NT2/D1 (cell line): ENCODE measurements around the gene CASP2.
A peak's percentile ranks its signal among the peaks of the same experiment; 100 is the strongest.

Source experiments
- DNase-seq: peaks from one replicate; pipeline ENCODE4 v3.0.0-alpha.2; 2011; ENCODE audit warnings: low read depth, low spot score
- H3K27me3 ChIP-seq: 2 replicates; pipeline ENCODE4 v1.6.0; 2011; ENCODE audit warnings: mild to moderate bottlenecking; ENCODE audit not compliant: insufficient read length, insufficient read depth
- H3K36me3 ChIP-seq: 2 replicates; pipeline ENCODE4 v1.6.1; 2011; ENCODE audit warnings: mild to moderate bottlenecking, low read length, mixed read lengths; ENCODE audit not compliant: insufficient read depth, insufficient read length
- H3K4me1 ChIP-seq: 2 replicates; pipeline ENCODE4 v1.5.1; 2011; ENCODE audit not compliant: insufficient read depth, insufficient read length
- H3K4me3 ChIP-seq: 2 replicates; pipeline ENCODE4 v1.5.1; 2011; ENCODE audit warnings: low read depth; ENCODE audit not compliant: insufficient read length
- H3K9ac ChIP-seq: 2 replicates; pipeline ENCODE4 v1.6.0; 2011; ENCODE audit warnings: low read depth; ENCODE audit not compliant: insufficient read length
- H3K9me3 ChIP-seq: 2 replicates; pipeline ENCODE4 v1.5.1; 2011; ENCODE audit warnings: mild to moderate bottlenecking, low read length; ENCODE audit not compliant: insufficient read depth
- SUZ12 ChIP-seq: IDR thresholded peaks from 2 replicates; pipeline ENCODE4 v1.6.1; 2011; ENCODE audit not compliant: insufficient read length, insufficient read depth; ENCODE audit errors: extremely low read depth
- YY1 ChIP-seq: IDR thresholded peaks from 2 replicates; pipeline ENCODE4 v1.6.1; 2011; ENCODE audit not compliant: insufficient read length, insufficient read depth
- ZNF274 ChIP-seq: IDR thresholded peaks from 2 replicates; pipeline ENCODE4 v1.6.1; 2011; ENCODE audit warnings: mild to moderate bottlenecking, low read depth, low read length

CASP2 gene

DNA sequence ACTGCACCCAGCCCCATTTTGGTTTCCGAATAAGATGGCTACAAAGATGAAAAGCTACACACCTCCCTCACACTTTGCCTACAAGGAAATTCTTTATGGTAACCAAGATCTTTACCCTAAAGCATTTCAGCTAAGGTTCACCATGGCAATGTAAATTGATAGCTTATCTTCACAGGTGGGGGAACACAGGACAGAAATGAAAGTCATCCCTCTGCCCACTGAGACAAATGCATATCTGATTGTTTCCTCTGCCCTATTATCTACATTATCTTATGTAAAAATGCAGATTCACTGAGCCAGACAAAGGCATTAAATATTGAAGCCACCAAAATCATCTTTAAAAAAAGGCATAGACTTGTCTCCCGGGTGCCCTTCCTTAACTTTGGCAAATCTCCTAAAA lies 6.6 kb upstream of the CASP2 start:
- no peaks in the 10 kb centered on the region for H3K36me3 ChIP-seq
- no peaks in the 10 kb centered on the region for H3K27me3 ChIP-seq
- TF ChIP-seq ZNF274 (no peak), YY1 (no peak), SUZ12 (no peak)
- peaks cover 6% of the 10 kb centered on the region; the same call in 1 of the 2 replicates for H3K9me3 ChIP-seq
- H3K4me1 ChIP-seq, result peaks cover 2% of the 10 kb centered on the region
- no peak for DNase-seq
- no peak overlapping the region for H3K9ac ChIP-seq
- no peak overlapping the region for H3K4me3 ChIP-seq

DNA sequence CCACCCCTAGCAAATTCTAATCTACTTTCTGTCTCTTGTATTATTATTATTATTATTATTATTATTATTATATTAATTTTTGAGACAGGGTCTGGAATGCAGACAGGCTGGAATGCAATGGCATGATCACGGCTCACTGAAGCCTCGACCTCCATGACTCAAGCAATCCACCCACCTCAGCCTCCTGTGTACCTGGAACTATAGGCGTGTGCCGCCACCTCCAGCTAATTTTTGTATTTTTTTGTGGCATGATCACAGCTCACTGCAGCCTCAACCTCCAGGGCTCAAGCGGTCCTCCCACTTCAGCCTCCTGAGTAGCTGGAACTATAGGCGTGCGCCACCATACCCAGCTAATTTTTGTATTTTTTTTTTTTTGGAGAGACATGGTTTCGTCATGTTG lies 6.0 kb upstream of the CASP2 start:
- no peak overlapping the region for H3K4me3 ChIP-seq
- no peak overlapping the region for H3K9ac ChIP-seq
- H3K4me1 ChIP-seq, result peaks cover 2% of the 10 kb centered on the region
- H3K36me3 ChIP-seq, result no peaks in the 10 kb centered on the region
- no peaks in the 10 kb centered on the region for H3K27me3 ChIP-seq
- TF ChIP-seq ZNF274 (no peak), YY1 (no peak), SUZ12 (no peak)
- no peak for DNase-seq
- peaks cover 12% of the 10 kb centered on the region for H3K9me3 ChIP-seq

DNA sequence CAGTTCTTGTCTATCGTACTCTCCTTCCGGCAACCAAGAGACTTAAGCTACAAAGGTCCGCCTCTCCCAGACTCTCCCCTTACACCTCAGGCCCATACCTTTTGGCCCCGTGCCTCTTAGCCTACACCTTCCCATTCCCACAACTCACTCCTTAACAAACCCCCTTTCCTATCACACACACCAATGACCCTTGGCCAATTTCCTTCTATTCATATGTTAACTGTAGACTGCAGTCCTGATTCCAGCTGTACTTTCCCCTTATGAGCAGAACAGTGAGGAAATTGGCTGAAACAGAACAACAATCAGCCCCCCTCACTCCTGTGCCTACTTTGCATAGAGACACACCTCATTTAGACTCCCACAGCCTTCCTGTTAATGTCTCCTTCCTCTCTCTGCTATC lies 4.8 kb upstream of the CASP2 start:
- H3K36me3 ChIP-seq, result no peaks in the 10 kb centered on the region
- H3K4me1 ChIP-seq, result peaks cover 4% of the 10 kb centered on the region
- H3K4me3 ChIP-seq, result no peak overlapping the region
- TF ChIP-seq SUZ12, result no peak
- no peak for TF ChIP-seq YY1
- no peak for TF ChIP-seq ZNF274
- H3K9ac ChIP-seq, result no peak overlapping the region
- H3K27me3 ChIP-seq, result peaks cover 5% of the 10 kb centered on the region
- H3K9me3 ChIP-seq, result peaks cover 19% of the 10 kb centered on the region
- peak; percentile 39 for DNase-seq

DNA sequence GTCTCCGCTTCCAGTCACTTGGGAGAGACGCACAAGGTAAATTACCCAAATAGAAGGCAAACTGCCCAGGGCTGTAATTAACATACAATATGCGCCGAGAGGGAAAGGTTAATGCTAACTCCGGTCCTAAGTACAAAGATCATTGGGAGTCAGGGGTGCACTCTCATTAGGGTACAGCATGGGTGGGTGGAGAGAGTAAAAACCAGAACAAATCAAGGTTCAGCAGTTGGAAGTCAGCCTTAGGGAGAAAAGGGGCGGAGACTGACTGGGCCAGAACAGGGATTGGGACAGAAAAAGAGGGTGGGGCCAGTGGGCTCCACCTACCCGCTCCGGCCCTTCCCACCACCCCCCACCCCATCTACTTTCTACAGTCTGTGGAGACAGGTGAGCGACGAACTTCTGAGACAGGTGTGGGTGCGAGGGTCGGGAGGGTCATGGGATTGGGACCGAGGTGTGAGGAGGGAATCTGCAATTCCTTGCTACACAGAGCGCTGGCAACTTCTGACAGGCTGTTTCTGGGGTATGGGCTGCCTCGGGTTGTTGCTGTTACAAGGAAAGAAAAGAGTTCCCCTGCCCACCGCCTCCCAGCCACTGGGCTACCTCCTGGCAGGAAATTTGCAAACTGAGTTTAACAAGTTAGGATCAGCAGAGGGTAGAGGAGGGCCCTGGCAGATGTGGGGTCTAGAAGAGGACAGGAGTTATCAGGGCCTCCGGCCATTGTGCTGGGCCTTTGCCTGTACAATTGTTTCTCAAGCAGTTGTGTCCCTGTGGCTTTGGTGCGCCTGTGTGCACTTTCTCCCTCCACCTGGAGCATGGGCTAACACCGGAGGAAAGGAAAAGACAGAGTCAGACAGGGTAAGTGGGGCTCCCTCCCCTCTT lies 3.3 kb upstream of the CASP2 start, which contains the start of gene TMEM139:
TMEM139 (plus strand) TSS at position 368 of the 879 bp plus-strand sequence. CDS start 1,000 bp downstream, outside the sequence.
- peaks cover 6% of the 10 kb centered on the region for H3K36me3 ChIP-seq
- no peak within 1 kb of the TSS for H3K4me3 ChIP-seq
- TF ChIP-seq YY1 (no peak), SUZ12 (no peak), ZNF274 (no peak)
- H3K4me1 ChIP-seq, result peaks cover 4% of the 10 kb centered on the region
- no peak within 1 kb of the TSS for H3K9ac ChIP-seq
- peaks cover 19% of the 10 kb centered on the region for H3K9me3 ChIP-seq
- peaks cover 5% of the 10 kb centered on the region for H3K27me3 ChIP-seq
- no peak for DNase-seq

DNA sequence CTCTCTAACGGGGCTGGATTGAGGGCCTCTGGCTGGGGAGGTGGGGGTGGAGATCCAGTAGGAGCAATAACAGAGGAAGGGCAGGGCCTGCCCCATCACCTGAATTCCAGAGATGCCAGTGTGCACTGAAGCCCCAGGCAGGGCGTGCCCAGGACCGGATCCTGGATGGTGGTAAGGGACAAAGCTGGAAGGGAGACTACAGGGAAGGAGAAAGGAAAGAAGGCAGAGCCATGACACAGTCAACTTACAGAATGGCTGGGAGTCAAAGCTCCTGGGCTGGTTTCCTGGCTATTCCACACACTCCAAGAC lies 2.7 kb upstream of the CASP2 start:
- TF ChIP-seq ZNF274 (no peak), YY1 (no peak), SUZ12 (no peak)
- H3K4me3 ChIP-seq, result no peak overlapping the region
- no peak for DNase-seq
- peaks cover 8% of the 10 kb centered on the region for H3K36me3 ChIP-seq
- peaks cover 5% of the 10 kb centered on the region for H3K27me3 ChIP-seq
- peaks cover 5% of the 10 kb centered on the region for H3K4me1 ChIP-seq
- H3K9ac ChIP-seq, result no peak overlapping the region
- H3K9me3 ChIP-seq, result peaks cover 19% of the 10 kb centered on the region

DNA sequence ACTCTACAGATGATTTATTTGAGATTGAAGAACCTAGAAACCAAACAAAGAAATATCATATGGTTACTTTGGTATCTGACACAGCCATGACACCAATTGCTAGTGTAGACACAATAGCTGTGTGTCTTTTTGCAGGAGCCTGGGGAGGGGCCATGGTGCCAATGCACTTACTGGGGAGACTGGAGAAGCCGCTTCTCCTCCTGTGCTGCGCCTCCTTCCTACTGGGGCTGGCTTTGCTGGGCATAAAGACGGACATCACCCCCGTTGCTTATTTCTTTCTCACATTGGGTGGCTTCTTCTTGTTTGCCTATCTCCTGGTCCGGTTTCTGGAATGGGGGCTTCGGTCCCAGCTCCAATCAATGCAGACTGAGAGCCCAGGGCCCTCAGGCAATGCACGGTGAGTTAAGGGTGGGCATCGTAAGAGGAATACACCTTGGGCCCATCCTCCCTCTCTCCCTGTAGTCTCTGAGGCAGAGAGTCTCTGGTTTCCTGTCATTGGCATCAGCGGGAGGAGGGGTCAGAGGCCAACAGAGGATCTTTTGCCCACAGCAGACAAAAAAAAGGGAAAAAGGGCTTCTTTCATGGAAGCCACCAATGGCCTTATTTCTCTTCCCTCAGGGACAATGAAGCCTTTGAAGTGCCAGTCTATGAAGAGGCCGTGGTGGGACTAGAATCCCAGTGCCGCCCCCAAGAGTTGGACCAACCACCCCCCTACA lies 2.2 kb upstream of the CASP2 start:
- TF ChIP-seq ZNF274 (no peak), YY1 (no peak), SUZ12 (no peak)
- Histone ChIP-seq H3K4me1 (peaks cover 8% of the 10 kb centered on the region), H3K36me3 (peaks cover 13% of the 10 kb centered on the region), H3K9me3 (peaks cover 19% of the 10 kb centered on the region), H3K27me3 (peaks cover 5% of the 10 kb centered on the region), H3K9ac (no peak overlapping the region), H3K4me3 (no peak overlapping the region)
- no peak for DNase-seq

DNA sequence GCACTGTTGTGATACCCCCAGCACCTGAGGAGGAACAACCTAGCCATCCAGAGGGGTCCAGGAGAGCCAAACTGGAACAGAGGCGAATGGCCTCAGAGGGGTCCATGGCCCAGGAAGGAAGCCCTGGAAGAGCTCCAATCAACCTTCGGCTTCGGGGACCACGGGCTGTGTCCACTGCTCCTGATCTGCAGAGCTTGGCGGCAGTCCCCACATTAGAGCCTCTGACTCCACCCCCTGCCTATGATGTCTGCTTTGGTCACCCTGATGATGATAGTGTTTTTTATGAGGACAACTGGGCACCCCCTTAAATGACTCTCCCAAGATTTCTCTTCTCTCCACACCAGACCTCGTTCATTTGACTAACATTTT lies 1.6 kb upstream of the CASP2 start:
- Histone ChIP-seq H3K4me3 (no peak overlapping the region), H3K4me1 (peaks cover 8% of the 10 kb centered on the region), H3K9me3 (peaks cover 19% of the 10 kb centered on the region)

More for the DNA sequence above, 1.6 kb upstream of the CASP2 start:
- H3K27me3 ChIP-seq, result peaks cover 5% of the 10 kb centered on the region
- no peak for DNase-seq
- no peak overlapping the region for H3K9ac ChIP-seq
- TF ChIP-seq ZNF274, result no peak
- no peak for TF ChIP-seq SUZ12
- no peak for TF ChIP-seq YY1
- peaks cover 18% of the 10 kb centered on the region for H3K36me3 ChIP-seq
